UCSD-AML1 (cell line): Measurements from ENCODE around the gene CNRIP1.
"Not testable (repeated sequence)": the region's sequence is repeated elsewhere in the genome, so short reads cannot be mapped to it uniquely, and the experiment has no call there.

Experiments
- DNase-seq: peaks from one replicate; lab custom pipeline; 2025; ENCODE audit not compliant: unreplicated experiment; lab: John Stamatoyannopoulos, UW

Gene CNRIP1

DNA sequence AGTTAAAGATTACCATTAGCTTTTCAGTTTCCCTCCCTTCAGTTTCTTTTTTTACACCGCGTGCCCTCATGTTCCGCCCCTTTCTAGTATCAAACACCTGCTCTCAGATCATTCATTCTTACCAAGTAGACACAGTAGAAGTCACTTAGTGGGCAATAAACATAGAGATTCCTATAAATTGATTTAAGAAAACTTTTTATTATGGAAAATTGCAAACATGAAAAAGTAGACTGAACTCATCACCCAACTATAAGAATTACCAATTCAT lies 21.2 kb upstream of the CNRIP1 start:
- no peak for DNase-seq

GRCh38 chr2:68340226-68341061 lies 20.7 kb upstream of the CNRIP1 start:
- no peak for DNase-seq

DNA sequence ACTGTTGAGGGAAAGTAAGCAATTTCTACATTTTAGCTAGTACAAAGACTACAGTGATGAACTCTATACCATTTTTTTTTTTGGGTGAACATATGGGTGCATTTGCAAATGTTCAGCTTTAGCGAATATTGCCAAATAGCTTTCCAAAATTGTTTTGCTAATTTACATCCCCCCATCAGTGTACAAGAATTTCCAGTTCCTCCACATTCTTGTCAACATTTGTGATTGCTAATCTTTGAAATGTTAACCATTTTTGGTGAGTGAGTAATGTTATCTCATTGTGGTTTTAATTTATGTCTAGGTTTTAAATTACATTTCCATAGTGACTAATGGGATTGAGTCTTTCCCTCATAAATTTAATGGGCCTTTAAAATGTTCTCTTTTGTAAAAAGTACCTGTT lies 16.4 kb upstream of the CNRIP1 start:
- no peak for DNase-seq

GRCh38 chr2:68333931-68334330 lies 14.2 kb upstream of the CNRIP1 start:
- no peak for DNase-seq

DNA sequence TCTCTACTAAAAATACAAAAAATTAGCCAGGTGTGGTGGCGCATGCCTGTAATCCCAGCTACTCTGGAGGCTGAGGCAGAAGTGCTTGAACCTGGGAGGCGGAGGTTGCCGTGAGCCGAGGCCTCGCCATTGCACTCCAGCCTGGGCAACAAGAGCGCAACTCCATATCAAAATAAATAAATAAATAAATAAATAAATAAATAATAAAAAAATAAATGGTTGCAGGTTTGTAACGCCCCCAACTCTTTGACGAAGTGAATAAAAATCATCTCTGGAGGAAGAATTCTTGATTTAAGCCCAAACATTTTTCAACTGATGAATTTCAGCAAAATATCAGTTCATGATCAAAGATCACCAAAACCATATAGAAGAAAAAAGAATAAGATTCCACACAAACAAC lies 13.3 kb upstream of the CNRIP1 start:
- DNase-seq, result no peak

- no peak for DNase-seq
Measured at GRCh38 chr2:68330691-68331090, 10.9 kb upstream of the CNRIP1 start.

DNA sequence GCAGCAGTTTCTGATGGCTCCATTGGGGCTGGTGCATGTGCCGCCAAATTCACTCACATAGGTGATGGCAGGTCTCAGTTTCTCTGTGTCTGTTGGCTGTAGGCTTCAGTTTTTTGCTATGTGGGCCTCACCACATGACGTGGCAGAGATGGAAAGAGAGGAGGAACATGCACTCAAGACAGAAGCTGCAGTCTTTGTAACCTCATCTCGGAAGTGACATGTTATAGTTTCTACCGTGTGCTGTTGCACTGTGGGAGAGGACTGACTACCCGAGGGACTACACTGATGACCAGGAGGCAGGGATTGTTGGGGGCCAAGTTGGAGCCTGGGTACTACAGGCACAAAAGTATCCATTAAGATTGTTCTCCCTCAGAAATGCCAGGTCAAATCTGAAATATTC lies 9.2 kb upstream of the CNRIP1 start:
- DNase-seq, result no peak

GRCh38 chr2:68325056-68325455 lies 5.3 kb upstream of the CNRIP1 start:
- no peak for DNase-seq

GRCh38 chr2:68320118-68320641 lies 431 bp upstream of the CNRIP1 start:
- no peak for DNase-seq

DNA sequence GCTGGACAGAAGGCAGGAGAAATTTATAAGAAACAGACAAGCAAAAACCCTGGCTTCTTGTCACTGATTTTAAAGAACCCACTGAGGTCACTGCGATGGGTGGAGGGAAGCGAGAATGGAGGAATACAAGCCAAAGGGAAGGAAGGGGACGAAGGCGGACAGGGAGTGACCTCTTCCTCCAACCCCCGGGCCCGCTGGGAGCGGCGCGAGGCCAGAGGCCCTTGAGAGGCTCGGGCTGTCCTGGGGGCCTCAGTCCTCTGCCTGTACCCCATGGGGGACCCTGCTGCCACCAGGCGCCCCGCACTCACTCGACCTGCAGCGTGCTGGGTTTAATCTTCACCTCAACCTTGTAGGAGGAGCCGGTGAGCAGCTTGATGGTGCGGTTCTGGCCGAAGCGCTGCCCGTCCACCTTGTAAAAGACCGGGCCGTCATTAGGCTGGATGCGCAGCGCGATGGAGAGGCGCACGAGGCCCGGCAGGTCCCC lies 793 bp downstream of the CNRIP1 start:
- DNase-seq, result no peak

DNA sequence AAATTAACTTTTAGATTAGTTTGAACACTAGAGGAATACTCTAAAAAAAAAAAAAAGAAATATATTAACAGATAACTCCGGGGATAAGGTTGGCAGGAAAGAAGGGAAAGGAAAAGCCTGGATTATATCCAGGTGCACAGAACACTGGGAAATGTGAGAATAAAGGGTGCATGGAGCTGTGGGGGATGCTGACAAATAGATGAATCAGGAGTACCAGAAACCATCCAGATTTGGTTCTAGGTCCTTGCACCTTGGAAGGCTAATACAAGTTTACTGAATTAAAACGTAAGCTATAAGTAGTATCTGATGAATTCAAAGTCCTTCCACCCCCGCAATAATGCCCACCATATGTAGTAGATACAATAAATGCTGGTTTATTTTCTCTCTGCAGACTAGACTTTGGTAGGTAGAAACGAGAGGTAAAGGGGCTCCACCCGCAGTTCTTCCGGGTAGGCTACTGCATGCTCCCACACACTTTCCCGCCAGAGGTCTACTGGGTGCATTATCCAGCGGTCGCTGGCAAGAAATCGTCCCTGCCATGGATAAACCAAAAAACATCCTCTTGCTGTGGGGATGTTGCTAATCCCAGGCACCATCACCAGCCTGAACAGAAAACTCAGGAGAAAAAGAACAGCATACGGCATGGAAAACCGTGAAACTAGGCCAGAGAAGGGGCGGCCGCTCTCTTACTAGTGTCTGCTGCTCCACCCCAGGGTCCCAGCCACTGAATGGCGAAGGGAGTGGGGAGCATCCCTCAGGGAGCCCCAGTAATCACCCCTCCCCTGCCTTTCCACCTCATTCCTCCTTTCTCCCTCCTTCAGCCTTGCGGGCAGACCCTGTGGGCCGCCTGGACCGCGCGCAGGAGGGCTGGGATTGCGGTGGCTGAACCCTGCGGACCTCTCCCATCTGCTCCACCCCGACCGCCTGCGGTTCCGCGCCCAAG lies 1.5 kb downstream of the CNRIP1 start:
- no peak for DNase-seq

GRCh38 chr2:68316111-68316510 lies 3.6 kb downstream of the CNRIP1 start:
- DNase-seq, result no peak

- DNase-seq, result no peak
Measured at GRCh38 chr2:68311033-68311432, 8.7 kb downstream of the CNRIP1 start.

GRCh38 chr2:68309426-68309825 lies 10.3 kb downstream of the CNRIP1 start:
- no peak for DNase-seq

- not testable (repeated sequence) for DNase-seq
Measured at GRCh38 chr2:68303902-68304272, 15.9 kb downstream of the CNRIP1 start.

DNA sequence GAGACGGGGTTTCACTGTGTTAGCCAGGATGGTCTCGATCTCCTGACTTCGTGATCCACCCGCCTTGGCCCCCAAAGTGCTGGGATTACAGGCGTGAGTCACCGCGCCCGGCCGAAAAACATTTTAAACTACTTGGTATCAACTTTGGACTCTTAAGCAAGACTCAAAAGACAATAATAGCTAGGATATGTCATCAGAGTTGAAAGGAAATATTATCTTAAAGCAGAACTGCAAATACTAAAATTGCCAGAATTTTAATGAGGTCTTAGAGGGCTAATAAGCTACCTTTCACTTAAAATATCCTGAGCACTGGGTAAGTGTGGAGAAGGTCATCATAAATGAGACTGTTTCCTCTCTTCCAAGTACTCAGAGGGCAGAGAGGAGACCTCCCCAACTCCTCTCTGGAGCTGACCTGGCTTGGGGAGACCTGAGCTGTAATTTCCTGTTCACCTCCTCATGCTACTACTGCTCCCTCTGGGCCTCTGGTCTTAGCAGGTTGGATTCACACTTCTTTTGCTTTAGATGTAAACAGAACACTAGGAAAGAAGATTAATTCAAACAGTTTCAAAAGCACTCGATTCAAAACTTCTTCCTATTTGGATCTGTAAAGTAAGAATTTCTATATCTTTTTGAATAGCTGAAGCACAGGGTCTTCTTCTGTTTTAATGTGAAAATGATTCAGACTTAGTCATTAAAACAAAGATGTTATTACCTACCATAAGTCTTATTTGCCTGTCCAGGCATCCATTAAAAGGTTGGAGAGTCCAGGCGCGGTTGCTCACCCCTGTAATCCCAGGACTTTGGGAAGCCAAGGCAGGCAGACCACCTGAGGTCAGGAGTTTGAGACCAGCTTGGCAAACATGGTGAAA lies 16.5 kb downstream of the CNRIP1 start:
- DNase-seq, result no peak

GRCh38 chr2:68302281-68302875 lies 17.4 kb downstream of the CNRIP1 start:
- no peak for DNase-seq

DNA sequence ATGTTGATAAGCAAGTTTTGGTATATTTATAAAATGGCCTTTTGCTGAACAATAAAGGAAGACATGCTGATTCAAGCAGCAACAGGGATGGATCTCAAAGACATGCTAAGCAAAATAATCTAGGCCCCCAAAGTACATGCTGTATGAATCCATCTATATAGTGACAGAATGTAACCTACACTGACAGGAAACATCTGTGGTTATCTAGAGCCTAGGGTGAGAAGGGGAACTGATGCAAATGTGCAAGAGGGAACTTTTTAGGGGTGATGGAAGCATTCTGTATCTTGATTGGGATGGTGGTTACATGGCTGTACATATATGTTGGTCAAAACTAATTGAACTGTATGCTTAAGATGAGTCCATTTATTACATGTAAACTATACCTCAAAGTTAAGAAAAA lies 24.2 kb downstream of the CNRIP1 start:
- no peak for DNase-seq

GRCh38 chr2:68294913-68295312 lies 24.8 kb downstream of the CNRIP1 start:
- DNase-seq, result no peak

DNA sequence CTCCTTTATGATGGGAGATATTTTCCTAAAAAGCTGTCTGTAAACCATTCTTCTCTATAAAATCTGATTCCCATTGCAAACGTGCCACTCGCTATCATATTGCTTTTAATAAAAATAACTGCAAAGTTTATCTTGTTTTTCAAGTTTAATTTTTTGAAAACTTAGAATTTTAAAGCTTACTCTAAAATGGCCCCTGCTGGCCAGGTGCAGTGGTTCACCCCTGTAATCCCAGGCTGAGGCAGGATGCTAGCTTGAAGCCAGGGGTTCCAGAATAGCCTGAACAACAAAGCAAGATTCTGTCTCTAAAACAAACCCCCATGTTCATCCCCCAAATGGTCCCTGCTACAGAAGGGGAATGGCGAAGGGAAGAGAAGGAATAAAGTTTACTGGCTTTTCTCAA lies 25.6 kb downstream of the CNRIP1 start:
- no peak for DNase-seq

- DNase-seq, result no peak
Measured at GRCh38 chr2:68293755-68294154, 26.0 kb downstream of the CNRIP1 start.
